Mucosa of stomach (tissue), 1 donor: ENCODE data around the gene SYNGR3.
"Not testable (repeated sequence)": the region's sequence is repeated elsewhere in the genome, so short reads cannot be mapped to it uniquely, and the experiment has no call there.

Experiments
- H3K27me3 ChIP-seq: one replicate; pipeline ENCODE4 v1.7.0; 2013; ENCODE audit warnings: mild to moderate bottlenecking, low read length; ENCODE audit not compliant: control insufficient read depth, insufficient read depth
- H3K36me3 ChIP-seq: one replicate; pipeline ENCODE4 v1.7.0; 2013; ENCODE audit warnings: low read length; ENCODE audit not compliant: control insufficient read depth, insufficient read depth
- H3K4me1 ChIP-seq: one replicate; pipeline ENCODE4 v1.7.0; 2013; ENCODE audit warnings: mild to moderate bottlenecking, low read length; ENCODE audit not compliant: control insufficient read depth, insufficient read depth
- H3K4me3 ChIP-seq: one replicate; pipeline ENCODE4 v1.7.0; 2013; ENCODE audit warnings: low read length
- H3K9ac ChIP-seq: one replicate; pipeline ENCODE4 v1.7.0; 2013; ENCODE audit warnings: mild to moderate bottlenecking, low read length, moderate library complexity
- H3K9me3 ChIP-seq: one replicate; pipeline ENCODE4 v1.7.0; 2013; ENCODE audit warnings: mild to moderate bottlenecking, low read length, moderate library complexity; ENCODE audit not compliant: control insufficient read depth
- donor health status: Pancreatic carcinoma.

Gene SYNGR3

GRCh38 chr16:2027024-2028010, 37.5 kb downstream of the SYNGR3 start:
- Histone ChIP-seq H3K9ac (peak overlapping the region; percentile 26), H3K9me3 (no peaks in the 10 kb centered on the region), H3K4me3 (peak overlapping the region; percentile 75), H3K36me3 (peaks cover 3% of the 10 kb centered on the region), H3K27me3 (no peaks in the 10 kb centered on the region), H3K4me1 (peaks cover 51% of the 10 kb centered on the region)

GRCh38 chr16:2028146-2028545, 38.4 kb downstream of the SYNGR3 start:
- Histone ChIP-seq H3K36me3 (peaks cover 3% of the 10 kb centered on the region), H3K4me3 (peak overlapping the region; percentile 75), H3K9me3 (no peaks in the 10 kb centered on the region), H3K9ac (peak overlapping the region; percentile 26), H3K4me1 (peaks cover 53% of the 10 kb centered on the region), H3K27me3 (no peaks in the 10 kb centered on the region)

- no peak overlapping the region for H3K4me3 ChIP-seq
- peaks cover 3% of the 10 kb centered on the region for H3K36me3 ChIP-seq
- H3K9me3 ChIP-seq, result no peaks in the 10 kb centered on the region
- H3K9ac ChIP-seq, result peak overlapping the region; percentile 26
- H3K27me3 ChIP-seq, result no peaks in the 10 kb centered on the region
- H3K4me1 ChIP-seq, result peaks cover 54% of the 10 kb centered on the region
Observed at GRCh38 chr16:2028620-2029220, 39.0 kb downstream of the SYNGR3 start.

- Histone ChIP-seq H3K4me3 (no peak overlapping the region), H3K9ac (no peak overlapping the region), H3K4me1 (peaks cover 53% of the 10 kb centered on the region), H3K9me3 (no peaks in the 10 kb centered on the region), H3K27me3 (no peaks in the 10 kb centered on the region), H3K36me3 (peaks cover 3% of the 10 kb centered on the region)
Observed at GRCh38 chr16:2029350-2029749, 39.6 kb downstream of the SYNGR3 start.

- no peaks in the 10 kb centered on the region for H3K9me3 ChIP-seq
- no peaks in the 10 kb centered on the region for H3K27me3 ChIP-seq
- peaks cover 3% of the 10 kb centered on the region for H3K36me3 ChIP-seq
- no peak overlapping the region for H3K4me3 ChIP-seq
- no peak overlapping the region for H3K9ac ChIP-seq
- H3K4me1 ChIP-seq, result peaks cover 59% of the 10 kb centered on the region
Observed at GRCh38 chr16:2030036-2030435, 40.3 kb downstream of the SYNGR3 start.

- peaks cover 3% of the 10 kb centered on the region for H3K36me3 ChIP-seq
- H3K9ac ChIP-seq, result no peak overlapping the region
- no peak overlapping the region for H3K4me3 ChIP-seq
- no peaks in the 10 kb centered on the region for H3K27me3 ChIP-seq
- H3K9me3 ChIP-seq, result no peaks in the 10 kb centered on the region
- peaks cover 64% of the 10 kb centered on the region for H3K4me1 ChIP-seq
Observed at GRCh38 chr16:2031081-2031577, 41.4 kb downstream of the SYNGR3 start.

DNA sequence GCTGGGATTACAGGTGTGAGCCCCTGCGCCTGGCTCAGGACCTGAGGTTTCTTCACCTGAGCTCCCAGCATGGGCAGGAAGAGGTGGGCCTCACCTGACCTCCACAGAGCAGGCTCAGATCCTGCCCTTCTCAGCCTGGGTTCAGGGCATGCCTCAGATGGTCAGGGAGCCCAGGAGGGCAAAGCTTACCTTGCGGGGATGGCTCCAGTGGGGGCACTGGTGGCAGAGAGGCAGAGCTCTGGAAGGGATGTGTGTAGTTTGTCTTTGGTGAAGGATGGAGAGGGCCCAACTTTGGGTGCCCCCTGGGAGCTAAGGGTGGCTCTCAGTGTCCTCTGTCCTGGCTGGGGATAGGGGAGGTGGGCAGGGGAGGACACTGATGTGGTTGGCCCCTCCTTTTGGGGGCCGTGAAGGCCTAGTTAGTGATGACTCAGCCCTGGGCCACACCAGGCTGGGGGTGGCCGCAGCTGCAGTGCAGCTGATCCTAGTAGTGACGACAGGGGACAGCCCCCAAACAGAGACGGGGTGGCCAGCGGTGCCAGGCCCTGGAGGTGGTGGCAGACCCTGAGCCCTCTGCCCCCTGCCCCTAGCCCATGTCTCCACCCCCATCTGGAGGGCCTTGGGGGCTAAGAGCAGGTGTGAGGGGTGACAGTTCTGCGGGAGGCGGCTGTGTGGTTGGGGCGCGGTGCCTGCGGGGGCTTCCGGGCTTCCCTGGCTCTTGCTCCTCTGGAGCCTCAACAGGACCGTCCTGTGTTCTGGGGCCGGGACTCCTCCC, 42.7 kb downstream of the SYNGR3 start:
- Histone ChIP-seq H3K27me3 (no peaks in the 10 kb centered on the region), H3K9ac (peak overlapping the region; percentile 70), H3K4me3 (no peak overlapping the region), H3K4me1 (peaks cover 70% of the 10 kb centered on the region), H3K9me3 (no peaks in the 10 kb centered on the region), H3K36me3 (peaks cover 11% of the 10 kb centered on the region)

DNA sequence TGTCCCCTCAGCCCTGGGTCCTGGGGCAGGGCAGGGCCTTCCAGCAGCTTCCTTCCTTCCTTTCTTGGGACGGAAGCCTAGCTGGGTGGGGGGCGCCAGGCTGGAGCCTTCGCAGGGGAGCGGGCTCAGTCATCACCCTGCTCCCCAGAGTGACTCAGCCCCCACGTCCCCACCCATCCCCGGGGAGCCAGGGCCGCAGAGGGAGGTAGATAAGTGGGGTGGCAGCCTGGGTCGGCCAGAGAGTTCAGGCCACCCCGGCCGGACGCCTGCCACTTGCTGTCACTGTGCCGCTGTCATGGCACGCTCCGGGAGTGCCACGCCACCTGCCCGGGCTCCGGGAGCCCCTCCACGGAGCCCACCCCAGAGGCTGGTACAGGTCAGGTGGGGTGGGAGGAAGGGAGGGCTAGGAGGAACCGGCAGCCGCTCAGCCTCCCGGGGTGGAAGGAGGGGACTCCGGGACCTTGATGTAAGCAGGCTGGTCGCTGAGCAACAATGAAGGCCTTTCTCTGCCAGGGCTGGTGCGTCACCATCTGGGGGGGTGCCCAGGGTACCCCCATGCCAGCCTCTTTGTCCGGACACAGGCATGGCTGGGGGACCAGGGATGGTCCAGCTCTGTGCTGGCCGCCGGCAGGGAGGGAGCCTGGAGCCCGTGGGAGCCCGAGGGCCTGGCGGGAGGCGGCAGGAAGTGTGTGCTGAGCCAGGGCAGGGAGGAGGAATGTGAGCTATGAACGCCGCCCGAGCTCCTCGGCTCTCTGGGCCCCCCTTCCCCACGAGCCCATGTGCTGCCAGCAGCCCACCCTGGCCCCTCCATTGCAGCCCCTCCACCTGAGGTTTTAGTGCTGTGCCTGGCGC, 43.5 kb downstream of the SYNGR3 start:
- Histone ChIP-seq H3K36me3 (peaks cover 12% of the 10 kb centered on the region), H3K9ac (peak overlapping the region; percentile 70)

DNA sequence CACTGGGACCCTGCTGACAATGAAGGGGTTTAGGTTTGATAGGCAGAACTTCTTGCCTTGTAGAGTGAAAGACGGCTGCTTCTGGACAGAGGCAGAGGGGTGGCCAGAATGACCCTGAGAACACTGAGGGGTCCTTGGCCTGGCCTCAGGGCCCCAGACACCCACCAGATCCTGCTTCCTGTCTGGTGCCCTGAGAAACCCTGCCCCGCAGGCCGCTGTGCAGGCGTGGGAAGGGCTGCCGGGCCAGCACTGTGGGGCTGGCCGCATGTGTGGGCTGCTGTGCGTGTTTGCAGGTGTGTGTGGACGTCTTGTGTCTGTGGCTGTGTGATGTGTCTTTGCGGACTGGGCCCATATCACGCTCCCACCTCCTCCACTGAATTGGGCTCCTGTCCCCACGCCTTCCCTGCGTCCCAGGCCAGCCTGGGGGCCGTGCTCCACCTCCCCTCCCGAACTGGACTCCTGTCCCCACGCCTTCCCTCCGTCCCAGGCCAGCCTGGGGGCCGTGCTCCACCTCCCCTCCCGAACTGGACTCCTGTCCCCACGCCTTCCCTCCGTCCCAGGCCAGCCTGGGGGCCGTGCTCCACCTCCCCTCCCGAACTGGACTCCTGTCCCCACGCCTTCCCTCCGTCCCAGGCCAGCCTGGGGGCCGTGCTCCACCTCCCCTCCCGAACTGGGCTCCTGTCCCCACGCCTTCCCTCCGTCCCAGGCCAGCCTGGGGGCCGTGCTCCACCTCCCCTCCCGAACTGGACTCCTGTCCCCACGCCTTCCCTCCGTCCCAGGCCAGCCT, 44.3 kb downstream of the SYNGR3 start:
- Histone ChIP-seq H3K36me3 (peaks cover 12% of the 10 kb centered on the region), H3K4me1 (peaks cover 71% of the 10 kb centered on the region), H3K9ac (peak overlapping the region; percentile 70)
- H3K27me3 ChIP-seq, H3K9me3 ChIP-seq, H3K4me3 ChIP-seq: not testable (repeated sequence)

More for the DNA sequence above, 43.5 kb downstream of the SYNGR3 start:
- no peaks in the 10 kb centered on the region for H3K9me3 ChIP-seq
- H3K4me1 ChIP-seq, result peaks cover 71% of the 10 kb centered on the region
- H3K27me3 ChIP-seq, result no peaks in the 10 kb centered on the region
- peak overlapping the region; percentile 11 for H3K4me3 ChIP-seq

- Histone ChIP-seq H3K36me3 (peaks cover 9% of the 10 kb centered on the region), H3K4me3 (no peak overlapping the region), H3K4me1 (peaks cover 75% of the 10 kb centered on the region), H3K9ac (peak overlapping the region; percentile 76), H3K9me3 (no peaks in the 10 kb centered on the region), H3K27me3 (no peaks in the 10 kb centered on the region)
Observed at GRCh38 chr16:2034696-2035430, 45.1 kb downstream of the SYNGR3 start.
